ENCODE data around the gene RNASEH1.

- TF ChIP-seq REST (IDR thresholded peaks at IDR 0.05; ENCODE audit: insufficient replicate concordance, low read depth) (no peak), CTCF (IDR thresholded peaks at IDR 0.05; ENCODE audit: insufficient read depth, low read length) (no peak), POLR2AphosphoS5 (IDR thresholded peaks at IDR 0.05; ENCODE audit: low read depth) (no peak)
These were observed 41.3 kb downstream of the RNASEH1 start for GRCh38 chr2:3516831-3517230.

All from HL-60 (cell line).